ENCODE data around the gene LRRC43. TPM values are rescaled to one million over a fixed set of nuclear protein-coding genes. Genes with fewer than 3 reads are reported as not detected.
A peak's percentile ranks its signal among the peaks of the same experiment; 100 is the strongest.
"Not testable (repeated sequence)": the region's sequence is repeated elsewhere in the genome, so short reads cannot be mapped to it uniquely, and the experiment has no call there.

Gene LRRC43
- total RNA-seq, 4 donors from 2014 or later: 0.64 TPM; not detected in 3

- TF ChIP-seq POLR2AphosphoS5 (IDR thresholded peaks at IDR 0.05) (no peak), POLR2A (IDR thresholded peaks at IDR 0.05) (no peak), CTCF (IDR thresholded peaks at IDR 0.05) (no peak), EP300 (IDR thresholded peaks at IDR 0.05; ENCODE audit: low read depth) (no peak)
- Histone ChIP-seq H3K27me3 (peaks cover 85% of the 10 kb centered on the region), H3K4me3 (no peak overlapping the region), H3K36me3 (no peaks in the 10 kb centered on the region), H3K27ac (no peak overlapping the region), H3K4me1 (peaks cover 0 to 22% (median 19%) of the 10 kb centered on the region in 4 donors), H3K9me3 (no peaks in the 10 kb centered on the region)
- WGBS, 2 donors (ENCODE audit: low coverage in 1 of 2): 33 to 40% methylated on average over 1 to 23 of the region's 24 CpGs
- intact Hi-C loops (cut with DNase I; ENCODE audit: low total_unique reads) (no loop called here), in situ Hi-C loops (cut with MboI; ENCODE audit: low pct_ligation_motif_present in 1 of 4, low pct_unique_long_range_greater_than_20kb in 1 of 4, low sequenced_read_pairs in 3 of 4) (no loop called here)
- DNase-seq: no peak
Observed at GRCh38 chr12:122200541-122201175, 17.7 kb downstream of the LRRC43 start.

- Histone ChIP-seq H3K9me3 (no peaks in the 10 kb centered on the region), H3K27me3 (peaks cover 86% of the 10 kb centered on the region), H3K4me3 (no peak overlapping the region), H3K4me1 (peaks cover 0 to 22% (median 19%) of the 10 kb centered on the region in 4 donors), H3K27ac (no peak overlapping the region), H3K36me3 (no peaks in the 10 kb centered on the region)
- in situ Hi-C loops (cut with MboI; ENCODE audit: low pct_ligation_motif_present in 1 of 4, low pct_unique_long_range_greater_than_20kb in 1 of 4, low sequenced_read_pairs in 3 of 4) (no loop called here), intact Hi-C loops (cut with DNase I; ENCODE audit: low total_unique reads) (no loop called here)
- 78 to 91% methylated on average over 1 to 5 of the region's 5 CpGs for WGBS, 2 donors (ENCODE audit: low coverage in 1 of 2)
- DNase-seq: no peak
- TF ChIP-seq POLR2AphosphoS5 (IDR thresholded peaks at IDR 0.05): no peak
- TF ChIP-seq CTCF (IDR thresholded peaks at IDR 0.05): no peak
- no peak for TF ChIP-seq EP300 (IDR thresholded peaks at IDR 0.05; ENCODE audit: low read depth)
- no peak for TF ChIP-seq POLR2A (IDR thresholded peaks at IDR 0.05)
Observed at GRCh38 chr12:122201381-122201780, 18.5 kb downstream of the LRRC43 start.

- Histone ChIP-seq H3K36me3 (no peaks in the 10 kb centered on the region), H3K27ac (no peak overlapping the region), H3K4me1 (peaks cover 0 to 22% (median 19%) of the 10 kb centered on the region in 4 donors), H3K9me3 (no peaks in the 10 kb centered on the region), H3K27me3 (peaks cover 86% of the 10 kb centered on the region), H3K4me3 (no peak overlapping the region)
- 92 to 94% methylated on average over 1 to 6 of the region's 6 CpGs for WGBS, 2 donors (ENCODE audit: low coverage in 1 of 2)
- TF ChIP-seq POLR2AphosphoS5 (IDR thresholded peaks at IDR 0.05) (no peak), EP300 (IDR thresholded peaks at IDR 0.05; ENCODE audit: low read depth) (no peak)
- no peak for DNase-seq
- intact Hi-C loops (cut with DNase I; ENCODE audit: low total_unique reads): no loop called here
- in situ Hi-C loops (cut with MboI; ENCODE audit: low pct_ligation_motif_present in 1 of 4, low pct_unique_long_range_greater_than_20kb in 1 of 4, low sequenced_read_pairs in 3 of 4): no loop called here
Observed at GRCh38 chr12:122202017-122202416, 19.1 kb downstream of the LRRC43 start.

GRCh38 chr12:122202811-122203210 is 19.9 kb downstream of the LRRC43 start:
- H3K27ac ChIP-seq; in situ Hi-C loops (cut with MboI; ENCODE audit: low pct_ligation_motif_present in 1 of 4, low pct_unique_long_range_greater_than_20kb in 1 of 4, low sequenced_read_pairs in 3 of 4); intact Hi-C loops (cut with DNase I; ENCODE audit: low total_unique reads); H3K36me3 ChIP-seq; H3K9me3 ChIP-seq; DNase-seq: not testable (repeated sequence)
- Histone ChIP-seq H3K4me3 (peak overlapping the region; percentile 34 to 78 (median 49)), H3K27me3 (peaks cover 80% of the 10 kb centered on the region), H3K4me1 (peaks cover 0 to 22% (median 19%) of the 10 kb centered on the region in 4 donors)
- WGBS, 2 donors (ENCODE audit: low coverage in 1 of 2): 75 to 78% methylated on average over 11 to 19 of the region's 19 CpGs

- H3K4me3 ChIP-seq: peak within 1 kb of the TSS; percentile 34 to 78 (median 49)
- no peak within 1 kb of the TSS for H3K27ac ChIP-seq
- in situ Hi-C loops (cut with MboI; ENCODE audit: low pct_ligation_motif_present in 1 of 4, low pct_unique_long_range_greater_than_20kb in 1 of 4, low sequenced_read_pairs in 3 of 4): no loop called here
- TF ChIP-seq POLR2AphosphoS5 (IDR thresholded peaks at IDR 0.05) (no peak), EP300 (IDR thresholded peaks at IDR 0.05; ENCODE audit: low read depth) (no peak), CTCF (IDR thresholded peaks at IDR 0.05) (no peak), POLR2A (IDR thresholded peaks at IDR 0.05) (no peak)
- intact Hi-C loops (cut with DNase I; ENCODE audit: low total_unique reads): no loop called here
- H3K9me3 ChIP-seq: no peaks in the 10 kb centered on the region
- H3K4me1 ChIP-seq: peaks cover 0 to 22% (median 19%) of the 10 kb centered on the region in 4 donors
- peaks cover 73% of the 10 kb centered on the region for H3K27me3 ChIP-seq
- DNase-seq: peak; percentile 77
- 0% methylated on average over 88 of the region's 104 CpGs; no CpG with 5 or more reads in 1 of the 2 donors for WGBS, 2 donors (ENCODE audit: low coverage in 1 of 2)
- peaks cover 0 to 11% (median 3%) of the 10 kb centered on the region in 4 donors for H3K36me3 ChIP-seq
Observed at GRCh38 chr12:122203301-122204166, 20.6 kb downstream of the LRRC43 start, which contains the start of gene B3GNT4. TSS of gene B3GNT4 (plus strand) at chr12:122203709. CDS start at chr12:122204619, 910 bp downstream.
